HG02798 (cell line): ENCODE data around the gene KIAA1958.

ENCODE experiments used
- ATAC-seq: cut with Tn5 transposase; IDR thresholded peaks from one replicate; pipeline ENCODE4 v1.9.1; 2021; ENCODE audit warnings: mild to moderate bottlenecking; ENCODE audit not compliant: unreplicated experiment, poor library complexity

The KIAA1958 gene

GRCh38 chr9:112526973-112527372, 40.3 kb downstream of the KIAA1958 start:
- no peak for ATAC-seq

- no peak for ATAC-seq
Measured at GRCh38 chr9:112527959-112528358, 41.3 kb downstream of the KIAA1958 start.

DNA sequence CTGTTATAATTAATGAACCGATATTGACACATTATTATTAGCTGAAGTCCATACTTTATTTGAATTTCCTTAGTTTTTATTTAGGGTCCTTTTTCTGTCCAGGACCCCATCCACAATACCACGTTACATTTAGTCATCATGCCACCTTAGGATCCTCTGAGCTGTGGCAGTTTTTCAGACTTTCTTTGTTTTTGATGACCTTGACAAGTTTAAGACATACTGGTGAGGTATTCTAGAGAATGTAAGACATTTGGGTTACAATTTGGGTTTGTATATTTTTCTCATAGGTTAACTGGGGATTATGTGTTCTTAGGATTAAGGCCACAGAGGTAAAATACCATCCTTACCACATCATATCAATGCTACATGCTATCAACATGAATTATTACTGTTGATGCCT, 42.7 kb downstream of the KIAA1958 start:
- no peak for ATAC-seq

DNA sequence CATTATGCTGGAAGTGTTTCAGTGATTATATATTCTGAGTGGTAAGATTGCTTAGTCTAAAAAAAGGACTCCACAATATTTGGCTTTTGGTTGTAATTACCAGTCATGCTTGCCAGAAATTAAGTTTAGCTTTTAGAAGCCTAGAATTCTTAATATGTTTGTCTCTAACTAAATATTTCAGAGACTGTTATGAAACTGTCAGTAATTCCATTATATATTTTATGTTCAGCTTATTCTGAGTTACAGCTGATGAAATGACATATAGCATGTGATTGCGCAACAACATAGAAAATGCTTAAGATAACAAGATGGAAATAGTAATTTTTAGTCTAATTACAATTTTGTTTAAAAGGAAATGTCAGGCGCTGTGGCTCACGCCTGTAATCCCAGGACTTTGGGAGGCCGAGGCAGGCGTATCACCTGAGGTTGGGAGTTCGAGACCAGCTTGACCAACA, 44.2 kb downstream of the KIAA1958 start:
- no peak for ATAC-seq

DNA sequence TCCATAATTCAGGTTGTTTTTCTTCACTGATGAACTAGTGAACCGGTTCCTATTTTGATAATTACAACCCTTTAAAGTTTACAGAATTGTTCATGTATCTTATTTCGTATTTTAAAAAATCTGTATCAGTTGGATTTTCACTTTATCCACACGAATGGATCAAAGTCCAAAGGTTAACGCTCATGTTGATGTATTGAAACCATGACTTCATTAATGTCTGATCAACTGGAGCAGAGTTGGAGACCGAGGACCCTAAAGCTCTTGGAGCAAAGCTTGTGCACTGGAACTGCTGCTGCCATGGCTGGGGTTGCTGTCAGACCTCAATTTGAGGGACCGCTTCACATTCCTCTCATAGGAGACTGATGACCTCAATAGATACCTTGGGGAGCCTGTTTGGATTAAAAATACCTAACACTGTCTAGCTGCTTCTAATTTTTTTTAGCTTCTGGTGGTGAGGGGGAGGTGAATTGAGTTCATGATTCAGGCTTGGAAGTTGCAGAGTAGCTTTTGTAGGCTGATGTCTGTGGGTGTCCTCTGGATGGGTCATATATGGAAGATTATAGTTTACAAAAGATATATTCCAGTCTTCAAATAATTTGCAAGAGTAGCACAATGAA, 45.1 kb downstream of the KIAA1958 start:
- no peak for ATAC-seq

- no peak for ATAC-seq
Measured at GRCh38 chr9:112532427-112532826, 45.8 kb downstream of the KIAA1958 start.

DNA sequence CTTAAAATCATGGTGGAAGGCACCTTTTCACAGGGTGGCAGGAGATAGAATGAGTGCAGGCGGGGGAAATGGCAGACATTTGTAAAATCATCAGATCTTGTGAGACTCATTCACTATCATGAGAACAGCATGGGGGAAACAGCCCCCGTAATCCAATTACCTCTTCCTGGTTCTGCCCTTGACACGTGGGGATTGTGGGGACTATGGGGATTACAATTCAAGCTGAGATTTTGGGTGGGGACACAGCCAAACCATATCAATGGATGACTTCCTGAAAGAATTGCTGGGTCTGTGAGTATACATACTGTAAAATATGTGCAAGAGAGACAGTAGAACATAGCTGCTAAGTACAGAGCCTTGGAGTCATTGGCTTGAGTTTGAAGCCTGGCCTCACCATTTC, 47.0 kb downstream of the KIAA1958 start:
- ATAC-seq = no peak

GRCh38 chr9:112535301-112535700, 48.7 kb downstream of the KIAA1958 start:
- no peak for ATAC-seq

DNA sequence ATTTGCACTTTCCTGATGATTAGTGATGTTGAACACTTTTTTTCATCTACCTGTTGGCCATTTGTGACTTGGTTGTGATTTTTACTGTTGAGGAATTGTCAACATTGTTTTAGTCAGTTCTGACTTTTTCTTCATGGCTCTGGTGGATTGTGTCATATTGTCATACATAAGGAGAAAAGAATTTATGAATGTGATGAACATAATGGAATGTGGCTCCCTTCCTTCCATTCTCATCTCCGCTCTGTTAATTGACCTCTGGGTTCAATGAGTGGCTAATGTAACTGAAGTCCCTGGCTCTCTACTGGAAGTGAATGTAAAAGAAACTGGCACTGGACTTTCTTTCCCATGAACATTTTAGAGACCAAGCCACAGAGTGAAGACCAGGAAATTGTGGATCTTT, 49.2 kb downstream of the KIAA1958 start:
- ATAC-seq = no peak

- no peak for ATAC-seq
Measured at GRCh38 chr9:112537561-112537960, 50.9 kb downstream of the KIAA1958 start.

DNA sequence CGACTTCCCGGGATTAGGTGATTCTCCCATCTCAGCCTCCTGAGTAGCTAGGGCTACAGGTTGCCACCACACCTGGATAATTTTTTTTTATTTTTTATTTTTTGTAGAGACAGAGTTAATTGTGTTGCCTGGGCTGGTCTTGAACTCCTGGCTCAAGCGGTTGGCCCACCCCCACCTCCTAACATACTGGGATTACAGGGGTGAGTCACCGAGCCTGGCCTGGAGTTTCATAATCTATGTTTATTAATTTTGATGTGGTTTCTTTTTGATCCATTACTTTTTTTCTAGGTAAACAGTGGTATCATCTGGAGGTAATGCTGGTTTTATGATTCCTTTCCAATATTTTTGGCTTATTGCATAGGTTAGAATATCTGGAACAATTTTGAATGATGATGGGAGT, 54.2 kb downstream of the KIAA1958 start:
- ATAC-seq = no peak

DNA sequence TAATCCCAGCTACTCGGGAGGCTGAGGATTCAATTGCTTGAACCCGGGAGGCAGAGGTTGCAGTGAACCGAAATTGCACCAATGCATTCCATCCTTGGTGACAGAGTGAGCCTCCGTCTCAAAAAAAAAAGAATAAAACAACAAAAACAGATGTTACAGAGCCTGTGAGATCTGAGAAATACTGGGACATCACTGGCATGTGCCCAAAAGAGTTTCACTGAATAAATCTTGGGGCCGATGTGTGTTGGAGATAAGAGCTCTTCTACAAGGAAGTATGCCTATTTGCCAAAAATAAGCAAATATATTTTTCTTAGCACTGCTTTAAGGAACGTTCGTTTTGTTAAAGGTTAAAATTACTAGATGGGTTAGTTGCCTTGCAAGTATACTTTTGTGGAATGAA, 55.1 kb downstream of the KIAA1958 start:
- ATAC-seq = no peak

DNA sequence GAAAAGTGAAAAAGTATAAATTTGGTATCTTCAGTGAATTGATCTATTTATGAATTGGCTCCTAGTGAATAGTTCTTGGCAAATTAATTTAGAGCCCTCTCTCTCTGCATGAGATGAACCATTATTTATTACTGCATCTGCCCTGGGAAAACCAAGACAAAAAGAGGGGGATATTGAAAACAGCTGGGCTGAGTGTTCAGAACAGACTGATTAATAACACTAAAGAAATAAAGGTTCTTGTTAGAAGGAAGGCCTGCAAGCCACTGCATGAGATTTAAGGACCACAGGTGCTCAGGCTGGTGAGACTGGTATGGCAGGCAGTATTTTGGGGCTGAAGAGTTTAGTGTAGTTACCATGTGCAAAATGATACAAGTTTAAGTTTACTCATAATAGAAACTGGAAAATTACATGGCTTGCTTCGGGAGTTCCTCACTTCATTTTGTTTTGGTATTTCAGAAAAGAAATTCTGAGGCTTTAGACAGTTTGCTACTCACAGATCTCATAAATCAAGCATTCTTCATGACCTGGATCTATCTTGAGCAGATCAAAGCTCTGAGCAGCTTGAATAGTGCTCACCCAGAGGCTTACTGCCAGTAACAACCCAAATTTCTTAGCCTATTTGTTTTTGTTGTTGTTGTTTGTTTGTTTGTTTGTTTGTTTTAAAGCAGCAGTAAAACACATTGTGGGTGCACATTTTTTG, 56.1 kb downstream of the KIAA1958 start:
- ATAC-seq = no peak

- ATAC-seq = no peak
Measured at GRCh38 chr9:112544477-112544876, 57.9 kb downstream of the KIAA1958 start.

- no peak for ATAC-seq
Measured at GRCh38 chr9:112545237-112545636, 58.6 kb downstream of the KIAA1958 start.

DNA sequence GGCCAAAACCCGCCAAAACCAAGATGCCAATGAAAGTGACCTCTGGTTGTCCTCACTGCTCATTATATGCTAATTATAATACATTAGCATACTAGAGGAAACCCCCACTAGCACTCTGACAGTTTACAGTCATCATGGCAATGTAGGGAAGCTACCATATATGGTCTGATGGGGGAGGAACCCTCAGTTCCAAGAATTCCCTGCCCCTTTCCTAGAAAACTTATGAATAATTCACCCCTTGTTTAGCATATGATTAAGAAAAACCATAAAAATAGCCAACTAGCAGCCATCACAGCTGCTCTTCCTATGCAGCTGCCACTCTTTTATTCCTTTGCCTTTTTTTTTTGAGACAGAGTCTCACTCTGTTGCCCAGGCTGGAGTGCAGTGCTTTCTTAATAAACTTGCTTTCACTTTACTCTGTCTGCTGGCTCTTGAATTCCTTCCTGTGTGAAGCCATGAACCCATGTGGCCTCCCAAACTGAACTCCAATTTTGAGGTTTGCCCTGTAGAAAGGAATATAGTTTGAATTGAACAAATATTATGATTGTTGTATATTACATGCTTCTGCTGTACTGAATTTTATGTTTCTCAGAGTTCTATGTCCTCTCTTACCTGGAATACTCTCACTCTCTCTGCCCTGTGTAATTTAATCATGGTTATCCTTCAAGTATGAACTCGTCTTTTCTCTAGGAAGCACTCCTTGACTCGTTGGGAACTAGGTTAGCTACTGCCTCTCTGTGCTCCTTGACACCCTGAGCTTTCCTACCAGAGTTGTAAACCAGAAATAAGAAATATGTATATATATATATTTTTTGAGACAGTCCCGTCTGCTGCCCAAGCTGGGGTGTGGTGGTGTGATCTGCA, 59.8 kb downstream of the KIAA1958 start:
- ATAC-seq = no peak

GRCh38 chr9:112548051-112548440, 61.4 kb downstream of the KIAA1958 start:
- no peak for ATAC-seq

DNA sequence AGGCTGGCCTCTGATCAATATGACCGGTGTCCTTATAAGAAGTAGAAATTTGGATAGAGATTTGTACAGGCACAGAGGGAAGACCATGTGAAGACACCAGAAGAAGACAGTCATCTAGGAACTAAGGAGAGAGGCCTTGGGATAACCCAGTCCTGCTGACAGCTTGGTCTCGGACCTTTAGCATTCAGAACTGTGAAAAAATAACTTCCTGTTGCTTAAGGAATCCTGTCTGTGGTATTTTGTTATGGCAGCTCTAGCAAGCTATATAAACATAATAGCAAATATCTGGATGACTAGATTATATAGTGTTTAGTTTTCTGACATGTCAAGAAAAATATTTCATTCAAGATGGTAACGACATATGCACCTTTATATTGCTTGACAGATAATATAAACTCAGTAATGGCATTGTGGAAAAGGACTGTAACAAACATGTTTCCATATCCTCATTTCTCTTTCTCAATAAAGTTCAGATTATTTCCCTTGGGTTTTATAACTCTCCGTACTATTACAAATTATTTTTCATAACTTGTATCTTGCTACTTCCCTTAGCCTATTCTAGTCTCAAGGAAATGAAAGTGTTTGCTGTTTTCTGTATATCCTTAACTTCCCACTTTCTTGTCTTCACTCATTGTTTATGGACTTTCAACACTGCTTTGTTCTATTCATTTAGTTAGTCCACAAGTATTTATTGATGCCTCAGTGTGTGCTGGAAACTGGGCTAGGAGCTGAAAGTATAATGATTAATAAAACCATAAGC, 62.4 kb downstream of the KIAA1958 start:
- ATAC-seq = no peak

- no peak for ATAC-seq
Measured at GRCh38 chr9:112550531-112550930, 63.9 kb downstream of the KIAA1958 start.

- ATAC-seq = no peak
Measured at GRCh38 chr9:112551641-112552040, 65.0 kb downstream of the KIAA1958 start.
